ENCODE results near the gene SLX4. TPM values are rescaled to one million over a fixed set of nuclear protein-coding genes. Genes with fewer than 3 reads are reported as not detected.
A peak's percentile ranks its signal among the peaks of the same experiment; 100 is the strongest.

The SLX4 gene
- total RNA-seq, 1 donor from 2014 or later = 11.8 TPM

GRCh38 chr16:3598236-3598635 lies 13.2 kb downstream of the SLX4 start:
- no peak for DNase-seq (ENCODE audit: low spot score)
- Mint-ChIP-seq H3K36me3 (ENCODE audit: low read depth, unreplicated experiment) (peaks cover 62% of the 10 kb centered on the region), H3K27me3 (ENCODE audit: unreplicated experiment) (peaks cover 6% of the 10 kb centered on the region), H3K27ac (ENCODE audit: unreplicated experiment) (no peak overlapping the region), H3K9me3 (ENCODE audit: unreplicated experiment) (peaks cover 3% of the 10 kb centered on the region), H3K4me3 (ENCODE audit: unreplicated experiment) (no peak overlapping the region), H3K4me1 (ENCODE audit: unreplicated experiment) (peaks cover 10% of the 10 kb centered on the region)
- no peak for TF ChIP-seq CTCF (IDR thresholded peaks at IDR 0.05; ENCODE audit: unreplicated experiment)

GRCh38 chr16:3597676-3598075 lies 13.7 kb downstream of the SLX4 start:
- Mint-ChIP-seq H3K36me3 (ENCODE audit: low read depth, unreplicated experiment) (peaks cover 57% of the 10 kb centered on the region), H3K9me3 (ENCODE audit: unreplicated experiment) (peaks cover 3% of the 10 kb centered on the region), H3K4me1 (ENCODE audit: unreplicated experiment) (peaks cover 10% of the 10 kb centered on the region), H3K27ac (ENCODE audit: unreplicated experiment) (peak overlapping the region; percentile 30), H3K4me3 (ENCODE audit: unreplicated experiment) (peak overlapping the region; percentile 31), H3K27me3 (ENCODE audit: unreplicated experiment) (peaks cover 6% of the 10 kb centered on the region)
- no peak for TF ChIP-seq CTCF (IDR thresholded peaks at IDR 0.05; ENCODE audit: unreplicated experiment)
- no peak for DNase-seq (ENCODE audit: low spot score)

- Mint-ChIP-seq H3K27ac (ENCODE audit: unreplicated experiment) (no peak overlapping the region), H3K36me3 (ENCODE audit: low read depth, unreplicated experiment) (peaks cover 53% of the 10 kb centered on the region), H3K4me3 (ENCODE audit: unreplicated experiment) (peak overlapping the region; percentile 31), H3K4me1 (ENCODE audit: unreplicated experiment) (peaks cover 10% of the 10 kb centered on the region), H3K27me3 (ENCODE audit: unreplicated experiment) (peaks cover 6% of the 10 kb centered on the region), H3K9me3 (ENCODE audit: unreplicated experiment) (peaks cover 3% of the 10 kb centered on the region)
- no peak for DNase-seq (ENCODE audit: low spot score)
- no peak for TF ChIP-seq CTCF (IDR thresholded peaks at IDR 0.05; ENCODE audit: unreplicated experiment)
These were observed 14.2 kb downstream of the SLX4 start for GRCh38 chr16:3597226-3597625.

GRCh38 chr16:3596101-3596861 lies 15.1 kb downstream of the SLX4 start:
- H3K36me3 Mint-ChIP-seq (ENCODE audit: low read depth, unreplicated experiment) = peaks cover 47% of the 10 kb centered on the region
- H3K27me3 Mint-ChIP-seq (ENCODE audit: unreplicated experiment) = peaks cover 11% of the 10 kb centered on the region
- no peak for TF ChIP-seq CTCF (IDR thresholded peaks at IDR 0.05; ENCODE audit: unreplicated experiment)
- H3K9me3 Mint-ChIP-seq (ENCODE audit: unreplicated experiment) = peaks cover 3% of the 10 kb centered on the region
- peaks cover 10% of the 10 kb centered on the region for H3K4me1 Mint-ChIP-seq (ENCODE audit: unreplicated experiment)
- H3K27ac Mint-ChIP-seq (ENCODE audit: unreplicated experiment) = no peak overlapping the region
- H3K4me3 Mint-ChIP-seq (ENCODE audit: unreplicated experiment) = no peak overlapping the region
- DNase-seq (ENCODE audit: low spot score) = no peak

GRCh38 chr16:3595521-3596021 lies 15.8 kb downstream of the SLX4 start:
- H3K27ac Mint-ChIP-seq (ENCODE audit: unreplicated experiment) = no peak overlapping the region
- no peak overlapping the region for H3K4me3 Mint-ChIP-seq (ENCODE audit: unreplicated experiment)
- peaks cover 3% of the 10 kb centered on the region for H3K9me3 Mint-ChIP-seq (ENCODE audit: unreplicated experiment)
- TF ChIP-seq CTCF (IDR thresholded peaks at IDR 0.05; ENCODE audit: unreplicated experiment) = no peak
- peaks cover 13% of the 10 kb centered on the region for H3K27me3 Mint-ChIP-seq (ENCODE audit: unreplicated experiment)
- H3K36me3 Mint-ChIP-seq (ENCODE audit: low read depth, unreplicated experiment) = peaks cover 46% of the 10 kb centered on the region
- H3K4me1 Mint-ChIP-seq (ENCODE audit: unreplicated experiment) = peaks cover 15% of the 10 kb centered on the region
- no peak for DNase-seq (ENCODE audit: low spot score)
